ENCODE measurements around the gene CCT6B. TPM values are rescaled to one million over a fixed set of nuclear protein-coding genes. Genes with fewer than 3 reads are reported as not detected.

The CCT6B gene
- total RNA-seq, 1 experiment from 2014 or later = 1.1 TPM

- TF ChIP-seq ZFX (IDR thresholded peaks at IDR 0.05) = no peak
Measured at GRCh38 chr17:34902831-34903547, 58.3 kb downstream of the CCT6B start (continued).

GRCh38 chr17:34899643-34900291 lies 61.5 kb downstream of the CCT6B start:
- no peak for TF ChIP-seq POLR2A (IDR thresholded peaks at IDR 0.05; ENCODE audit: borderline replicate concordance, extremely low read depth, insufficient read depth, insufficient read length)
- no peak for TF ChIP-seq RAD21 (IDR thresholded peaks at IDR 0.05; ENCODE audit: low read depth)
- no peak for TF ChIP-seq ZNF274 (IDR thresholded peaks at IDR 0.05; ENCODE audit: low read depth, low read length)
- TF ChIP-seq CTCF (IDR thresholded peaks at IDR 0.05 in 2 of 3, conservative IDR thresholded peaks at IDR 0.05 in 1 of 3; ENCODE audit: borderline replicate concordance in 1 of 3, insufficient read depth in 1 of 3, low read depth in 2 of 3, low read length in 2 of 3) = no peak
- no peak for TF ChIP-seq JUND (IDR thresholded peaks at IDR 0.05)
- no peak for TF ChIP-seq CEBPB (IDR thresholded peaks at IDR 0.05; ENCODE audit: low read depth)
- no peak for TF ChIP-seq EZH2phosphoT487 (IDR thresholded peaks at IDR 0.05; ENCODE audit: borderline replicate concordance)
- no peak for TF ChIP-seq EGR1 (IDR thresholded peaks at IDR 0.05; ENCODE audit: low read depth)
- no peak for TF ChIP-seq MAX (IDR thresholded peaks at IDR 0.05)
- Histone ChIP-seq H3K27me3 (ENCODE audit: insufficient read depth, low read length) (peaks cover 81% of the 10 kb centered on the region), H3K4me3 (replicated peaks in 1 of 2; ENCODE audit: low read depth in 1 of 2, low read length in 2 of 2) (no peak overlapping the region), H3K9me2 (ENCODE audit: insufficient read depth) (no peaks in the 10 kb centered on the region), H3K4me2 (ENCODE audit: low read length) (no peak overlapping the region), H3K36me3 (ENCODE audit: control insufficient read depth in 1 of 2, insufficient read depth in 2 of 2, low read length in 2 of 2) (no peaks in the 10 kb centered on the region), H3K9ac (ENCODE audit: low read length) (no peak overlapping the region), H2AFZ (ENCODE audit: low read depth, low read length, poor library complexity, severe bottlenecking) (no peak overlapping the region), H3K79me2 (ENCODE audit: insufficient read depth, low read length) (no peaks in the 10 kb centered on the region), H3K9me3 (ENCODE audit: control insufficient read depth in 1 of 2, insufficient read depth in 1 of 2, low read depth in 1 of 2, low read length in 2 of 2) (no peaks in the 10 kb centered on the region), H3K4me1 (ENCODE audit: control insufficient read depth in 1 of 2, insufficient read depth in 2 of 2, low read length in 2 of 2) (no peaks in the 10 kb centered on the region), H4K20me1 (ENCODE audit: insufficient read depth) (no peaks in the 10 kb centered on the region), H3K27ac (ENCODE audit: low read depth, low read length) (no peak overlapping the region)
- no peak for ATAC-seq
- intact Hi-C loops (cut with micrococcal nuclease) = no loop called here
- POLR2A ChIA-PET = no interaction called here
- no TSS peak for BruUV-seq (replicated peaks)
- CTCF ChIA-PET = no interaction called here
- RAD21 ChIA-PET (ENCODE audit: low non-redundant PET in 1 of 2, low total read pairs in 2 of 2, uncharacterized antibody in 2 of 2, unreplicated experiment in 2 of 2) = no interaction called here
- no peak for DNase-seq (ENCODE audit: low read depth, low spot score)
